AG04449 (cell line): Measurements from ENCODE around the gene DENND1A.

ENCODE experiments used
- CTCF ChIA-PET: fragments of 350-600 bp; formaldehyde crosslinking; extraction: SDS; loops from one replicate; lab custom pipeline; 2021; ENCODE audit warnings: antibody characterized with exemption; lab: Yijun Ruan, JAX
- POLR2A ChIA-PET: fragments of 400-600, 350-600 bp; formaldehyde crosslinking; extraction: SDS; loops from one replicate; lab custom pipeline; 2020; ENCODE audit warnings: antibody characterized with exemption, inconsistent platforms; lab: Yijun Ruan, JAX
- DNase-seq: peaks from one replicate; pipeline ENCODE4 v3.0.0-alpha.2; 2010; ENCODE audit warnings: low read depth, low spot score
- H3K4me3 ChIP-seq: 2 replicates; pipeline ENCODE4 v1.5.1; 2011; ENCODE audit warnings: low read depth, mild to moderate bottlenecking, control low read depth, low read length
- TF ChIP-seq, protein P1 (sequence below): IDR thresholded peaks from one replicate; pipeline ENCODE4 v1.5.1; 2011; ENCODE audit warnings: mild to moderate bottlenecking, moderate library complexity, low read length, control low read depth, inconsistent platforms; ENCODE audit not compliant: insufficient read depth; ENCODE audit errors: missing control alignments

The DENND1A gene

GRCh38 chr9:123376218-123377071 is 553.5 kb downstream of the DENND1A start:
- TF ChIP-seq, protein P1, sequence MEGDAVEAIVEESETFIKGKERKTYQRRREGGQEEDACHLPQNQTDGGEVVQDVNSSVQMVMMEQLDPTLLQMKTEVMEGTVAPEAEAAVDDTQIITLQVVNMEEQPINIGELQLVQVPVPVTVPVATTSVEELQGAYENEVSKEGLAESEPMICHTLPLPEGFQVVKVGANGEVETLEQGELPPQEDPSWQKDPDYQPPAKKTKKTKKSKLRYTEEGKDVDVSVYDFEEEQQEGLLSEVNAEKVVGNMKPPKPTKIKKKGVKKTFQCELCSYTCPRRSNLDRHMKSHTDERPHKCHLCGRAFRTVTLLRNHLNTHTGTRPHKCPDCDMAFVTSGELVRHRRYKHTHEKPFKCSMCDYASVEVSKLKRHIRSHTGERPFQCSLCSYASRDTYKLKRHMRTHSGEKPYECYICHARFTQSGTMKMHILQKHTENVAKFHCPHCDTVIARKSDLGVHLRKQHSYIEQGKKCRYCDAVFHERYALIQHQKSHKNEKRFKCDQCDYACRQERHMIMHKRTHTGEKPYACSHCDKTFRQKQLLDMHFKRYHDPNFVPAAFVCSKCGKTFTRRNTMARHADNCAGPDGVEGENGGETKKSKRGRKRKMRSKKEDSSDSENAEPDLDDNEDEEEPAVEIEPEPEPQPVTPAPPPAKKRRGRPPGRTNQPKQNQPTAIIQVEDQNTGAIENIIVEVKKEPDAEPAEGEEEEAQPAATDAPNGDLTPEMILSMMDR, result no peak
- no peak overlapping the region for H3K4me3 ChIP-seq
- ChIA-PET POLR2A (no interaction called here), CTCF (interaction anchor here (1.2 to 2.2 kb wide), 5 partner anchors 9 to 26 kb away, joined by 3 to 16 read pairs (median 4); no protein-coding TSS in a partner anchor)
- no peak for DNase-seq

DNA sequence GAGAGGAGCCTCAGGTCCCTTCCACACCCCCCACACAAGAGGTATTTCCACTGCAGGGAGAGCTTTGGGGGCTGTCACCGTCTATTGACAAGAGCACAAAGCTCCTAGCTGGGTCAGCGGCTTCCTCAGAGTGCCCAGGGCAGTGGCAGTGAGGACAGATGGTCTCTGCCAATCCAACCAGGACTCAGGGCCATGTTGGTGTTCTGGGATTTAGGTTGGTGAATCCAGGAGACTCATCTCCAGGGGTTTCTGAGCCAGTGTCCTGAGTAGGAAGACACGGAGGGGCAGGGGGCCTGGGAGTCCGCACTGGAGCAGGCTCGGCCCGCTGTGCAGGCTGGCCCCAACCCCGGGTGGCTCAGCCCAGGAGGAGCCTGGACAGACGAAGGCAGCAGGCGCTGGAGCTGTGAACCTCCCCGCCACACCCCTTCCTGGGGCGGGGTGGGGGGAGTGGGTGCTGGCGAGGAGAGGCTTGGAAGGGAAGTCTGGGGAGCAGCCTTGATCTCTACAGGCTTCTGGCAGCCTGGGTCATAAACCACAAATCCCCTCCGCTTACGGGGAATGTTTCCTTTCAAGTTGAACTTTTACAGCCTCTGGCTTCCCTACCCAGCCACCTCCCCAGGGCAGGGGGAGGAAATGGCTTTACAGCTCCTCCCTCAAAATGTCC is 554.3 kb downstream of the DENND1A start:
- no peak for DNase-seq
- ChIA-PET CTCF (interaction anchor here (1.2 to 2.2 kb wide), 6 partner anchors 10 to 26 kb away, joined by 3 to 16 read pairs (median 4); no protein-coding TSS in a partner anchor), POLR2A (no interaction called here)
- H3K4me3 ChIP-seq, result no peak overlapping the region
- TF ChIP-seq, protein P1, result no peak

GRCh38 chr9:123373946-123374345 is 556.0 kb downstream of the DENND1A start:
- DNase-seq, result no peak
- TF ChIP-seq, protein P1, result no peak
- CTCF ChIA-PET, result interaction anchor here (1.2 kb wide), 1 partner anchor 12 kb away, joined by 5 read pairs; no protein-coding TSS in a partner anchor
- POLR2A ChIA-PET, result no interaction called here
- no peak overlapping the region for H3K4me3 ChIP-seq

DNA sequence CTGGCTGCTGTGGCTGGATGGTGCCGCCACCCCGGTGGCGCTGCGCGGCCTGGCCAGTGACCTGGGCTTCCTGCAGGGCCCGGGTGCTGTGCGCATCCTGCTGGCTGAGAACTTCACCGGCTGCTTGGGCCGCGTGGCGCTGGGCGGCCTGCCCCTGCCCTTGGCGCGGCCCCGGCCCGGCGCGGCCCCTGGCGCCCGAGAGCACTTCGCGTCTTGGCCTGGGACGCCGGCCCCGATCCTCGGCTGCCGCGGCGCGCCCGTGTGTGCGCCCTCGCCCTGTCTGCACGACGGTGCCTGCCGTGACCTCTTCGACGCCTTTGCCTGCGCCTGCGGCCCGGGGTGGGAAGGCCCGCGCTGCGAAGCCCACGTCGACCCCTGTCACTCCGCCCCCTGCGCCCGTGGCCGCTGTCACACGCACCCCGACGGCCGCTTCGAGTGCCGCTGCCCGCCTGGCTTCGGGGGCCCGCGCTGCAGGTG is 556.4 kb downstream of the DENND1A start:
- no peak for DNase-seq
- POLR2A ChIA-PET, result no interaction called here
- H3K4me3 ChIP-seq, result no peak overlapping the region
- CTCF ChIA-PET, result no interaction called here
- TF ChIP-seq, protein P1, result no peak

GRCh38 chr9:123372766-123373446 is 557.0 kb downstream of the DENND1A start:
- H3K4me3 ChIP-seq, result no peak overlapping the region
- TF ChIP-seq, protein P1, result no peak
- POLR2A ChIA-PET, result no interaction called here
- DNase-seq, result no peak
- CTCF ChIA-PET, result interaction anchor here (1.2 kb wide), 1 partner anchor 26 kb away, joined by 4 read pairs; no protein-coding TSS in a partner anchor
